NOMO-1 treated with dmso at 0.1 percent for 144 hours (cell line): ENCODE measurements around the gene HMGN2.

Experiments used
- DNase-seq: peaks from one replicate; lab custom pipeline; 2025; ENCODE audit not compliant: unreplicated experiment; lab: John Stamatoyannopoulos, UW

The HMGN2 gene

DNA sequence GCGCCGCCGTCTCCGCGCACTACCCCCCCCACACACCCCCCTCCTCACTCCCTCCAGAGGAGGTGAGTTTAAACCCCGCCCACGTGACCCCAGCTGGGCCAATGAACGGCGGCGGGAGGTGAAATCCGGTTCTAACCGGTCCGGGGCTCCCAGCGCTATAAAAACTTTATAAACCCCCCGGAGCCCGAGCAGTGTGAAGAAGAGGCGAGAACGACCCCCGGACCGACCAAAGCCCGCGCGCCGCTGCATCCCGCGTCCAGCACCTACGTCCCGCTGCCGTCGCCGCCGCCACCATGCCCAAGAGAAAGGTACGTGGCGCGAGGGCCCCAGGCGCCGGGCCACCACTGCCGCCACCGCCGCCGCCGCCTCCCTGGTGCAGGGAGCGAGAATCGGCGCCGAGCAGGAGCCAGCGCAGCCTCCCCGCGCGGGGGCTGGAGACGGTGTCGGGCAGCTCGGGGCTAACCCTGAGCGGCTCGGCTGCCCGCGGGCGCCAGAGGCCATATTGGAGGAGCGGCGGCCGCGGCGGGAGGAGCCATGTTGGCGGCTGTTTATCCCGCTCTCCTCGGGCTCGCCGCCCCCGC is at the start of gene HMGN2:
Gene HMGN2, plus strand, starts transcription at position 121 of the 581 bp plus-strand sequence. Its CDS starts 173 bp downstream, at position 294.
- peak; percentile 96 for DNase-seq

- no peak for DNase-seq
These were observed 42.5 kb upstream of the HMGN2 start for GRCh38 chr1:26429721-26430120.

DNA sequence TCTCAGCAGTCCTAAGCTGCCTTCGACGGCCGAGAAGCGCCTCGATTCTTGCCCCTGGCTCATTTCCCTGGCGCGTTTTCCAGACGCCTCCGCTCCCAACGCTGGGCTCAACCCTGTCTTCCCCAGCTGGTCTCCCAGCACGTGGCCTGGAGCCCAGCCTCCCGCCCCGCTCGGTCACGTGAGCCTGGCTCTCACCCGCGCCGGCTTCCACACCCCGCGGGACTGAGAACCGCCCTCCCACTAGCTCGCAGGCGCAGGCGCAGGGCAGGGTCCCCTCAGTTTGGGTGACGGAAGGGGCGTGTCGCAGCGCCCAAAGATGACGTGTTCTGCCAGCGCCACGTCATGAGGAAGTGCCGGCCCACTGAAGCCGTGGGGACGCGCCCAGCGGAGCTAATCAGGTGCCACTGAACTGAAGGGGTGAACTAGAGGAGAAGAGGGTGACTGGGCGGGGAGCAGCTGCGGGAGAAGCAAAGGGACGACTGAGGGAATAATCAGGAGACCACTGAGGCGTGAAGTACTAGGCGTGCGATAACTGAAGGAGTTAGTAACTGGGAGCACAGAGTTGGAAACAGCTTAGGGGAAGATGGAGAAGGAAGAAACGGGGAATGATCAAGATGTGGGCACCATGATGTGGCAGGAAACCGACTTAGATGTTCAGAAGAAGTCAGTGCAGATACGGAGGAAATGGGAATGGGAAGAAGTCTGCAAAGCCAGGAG is 40.1 kb upstream of the HMGN2 start, which contains the start of gene DHDDS:
Gene DHDDS, plus strand, starts transcription at position 343 of the 717 bp plus-strand sequence. CDS start 625 bp downstream, outside the sequence.
- DNase-seq: peak; percentile 96

GRCh38 chr1:26432793-26433192 is 39.4 kb upstream of the HMGN2 start:
- DNase-seq: no peak

- no peak for DNase-seq
These were observed 38.0 kb upstream of the HMGN2 start for GRCh38 chr1:26434161-26434752.

GRCh38 chr1:26438041-26438440 is 34.2 kb upstream of the HMGN2 start:
- no peak for DNase-seq

DNA sequence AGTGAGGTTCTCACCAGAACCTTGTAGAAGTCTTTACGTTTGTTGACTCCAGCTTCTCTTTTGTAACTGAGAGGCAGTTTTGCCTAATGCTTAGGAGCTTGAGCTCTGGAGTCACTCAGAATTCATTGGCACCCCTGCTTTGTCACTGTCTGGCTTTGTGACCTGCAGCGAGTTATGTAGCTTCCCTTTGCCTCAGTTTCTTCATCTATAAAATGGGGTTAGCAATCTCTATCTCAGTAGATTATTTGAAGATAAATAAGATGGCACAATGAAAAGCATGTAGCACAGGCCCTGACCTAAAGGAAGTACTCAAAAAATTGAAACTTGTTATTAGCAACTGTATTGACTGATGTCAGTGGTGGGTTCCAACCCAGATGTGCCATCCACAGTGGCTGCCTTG is 32.0 kb upstream of the HMGN2 start:
- DNase-seq: no peak

DNA sequence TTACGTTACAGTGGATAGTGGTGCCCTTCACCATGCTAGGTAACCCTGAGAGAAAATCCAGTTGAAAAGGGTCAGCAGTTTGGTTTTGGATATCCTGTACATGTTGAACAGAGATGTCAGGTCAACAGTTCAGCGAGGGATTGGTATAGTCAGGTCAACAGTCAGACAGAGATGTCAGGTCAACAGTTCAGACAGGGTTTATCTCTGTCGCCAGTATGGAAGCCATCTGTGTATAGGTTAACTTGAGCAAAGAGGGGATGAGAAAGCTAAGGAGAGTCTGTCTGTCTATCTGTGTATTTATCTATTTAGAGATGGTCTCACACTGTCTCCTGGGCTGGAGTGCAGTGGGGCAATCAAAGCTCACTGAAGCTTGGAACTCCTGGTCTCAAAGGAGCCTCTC is 22.4 kb upstream of the HMGN2 start:
- DNase-seq: no peak

DNA sequence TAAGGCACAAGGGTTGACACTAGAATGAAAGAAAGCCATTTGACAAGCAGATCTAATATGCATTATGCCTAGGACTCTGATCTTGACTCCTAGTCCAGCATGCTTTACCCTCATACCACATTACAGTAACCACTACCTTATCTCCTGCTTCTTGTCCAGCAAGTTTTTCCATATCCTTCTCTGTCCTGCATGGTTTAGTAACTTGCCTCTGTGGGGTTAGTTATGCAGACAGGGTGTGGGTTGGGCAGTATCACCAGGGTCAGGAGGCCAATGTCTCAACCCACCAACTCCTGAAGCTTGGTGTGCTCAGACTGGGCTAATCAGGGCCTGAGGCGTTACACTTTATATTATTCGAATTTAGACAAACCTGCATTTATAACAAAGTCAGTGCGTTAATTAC is 21.3 kb upstream of the HMGN2 start:
- no peak for DNase-seq

GRCh38 chr1:26452459-26453183 is 19.6 kb upstream of the HMGN2 start:
- DNase-seq: no peak

DNA sequence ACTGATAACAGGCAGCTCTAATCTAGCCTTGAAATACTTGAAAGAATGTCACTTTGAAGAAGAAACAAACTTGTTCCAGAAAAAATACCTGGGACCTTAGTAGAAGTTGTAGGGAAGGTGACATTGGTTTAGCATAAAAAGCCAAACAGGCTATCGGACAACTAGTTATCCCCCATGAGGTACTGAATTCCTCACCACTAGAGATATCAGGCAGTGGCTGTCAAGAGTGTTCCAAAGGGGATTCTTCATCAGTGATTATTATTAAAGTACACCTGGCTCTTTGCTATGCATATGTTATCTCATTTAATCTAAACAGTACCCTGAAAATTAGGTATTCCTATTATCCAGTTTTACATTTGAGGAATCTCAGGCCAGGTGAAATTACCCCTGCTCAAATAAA is 13.1 kb upstream of the HMGN2 start:
- DNase-seq: no peak

DNA sequence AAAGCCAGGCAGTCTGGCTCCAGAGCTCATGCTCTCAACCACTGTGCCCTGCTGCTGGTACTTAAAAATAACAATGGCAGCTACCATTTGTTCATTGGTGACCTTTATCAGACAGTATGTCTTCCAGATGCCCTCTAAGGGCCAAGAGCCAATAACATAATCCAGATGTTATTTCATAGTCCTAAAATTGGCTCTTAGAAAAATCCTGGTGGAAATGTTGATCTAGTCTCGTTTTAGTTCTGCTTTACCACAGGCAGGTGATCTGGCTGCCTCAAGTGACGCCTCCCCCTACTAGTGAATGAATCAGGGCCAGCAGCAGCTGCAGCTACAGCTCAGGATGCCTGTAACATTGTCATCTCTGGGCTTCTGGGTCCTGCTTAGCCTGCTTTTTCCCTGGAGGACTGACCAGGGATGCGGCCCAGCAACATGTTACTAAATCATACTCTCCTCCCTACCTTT is 12.6 kb upstream of the HMGN2 start:
- DNase-seq: no peak

DNA sequence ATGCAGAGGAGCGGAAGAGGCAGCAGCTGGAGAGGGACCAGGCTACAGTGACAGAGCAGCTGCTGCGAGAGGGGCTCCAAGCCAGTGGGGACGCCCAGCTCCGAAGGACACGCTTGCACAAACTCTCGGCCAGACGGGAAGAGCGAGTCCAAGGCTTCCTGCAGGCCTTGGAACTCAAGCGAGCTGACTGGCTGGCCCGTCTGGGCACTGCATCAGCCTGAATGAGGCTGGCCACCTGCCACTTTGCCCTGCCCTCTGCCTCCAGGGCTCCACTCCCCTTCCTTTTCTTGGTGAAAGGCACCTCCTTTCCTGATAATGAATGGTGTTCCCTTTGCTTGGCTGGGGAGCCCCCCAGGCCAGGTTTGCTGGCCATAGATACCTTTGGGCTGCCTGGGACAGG is 3.3 kb upstream of the HMGN2 start:
- DNase-seq: no peak

GRCh38 chr1:26469558-26469957 is 2.7 kb upstream of the HMGN2 start:
- no peak for DNase-seq

GRCh38 chr1:26470878-26471497 is 1.3 kb upstream of the HMGN2 start:
- DNase-seq: peak; percentile 30

DNA sequence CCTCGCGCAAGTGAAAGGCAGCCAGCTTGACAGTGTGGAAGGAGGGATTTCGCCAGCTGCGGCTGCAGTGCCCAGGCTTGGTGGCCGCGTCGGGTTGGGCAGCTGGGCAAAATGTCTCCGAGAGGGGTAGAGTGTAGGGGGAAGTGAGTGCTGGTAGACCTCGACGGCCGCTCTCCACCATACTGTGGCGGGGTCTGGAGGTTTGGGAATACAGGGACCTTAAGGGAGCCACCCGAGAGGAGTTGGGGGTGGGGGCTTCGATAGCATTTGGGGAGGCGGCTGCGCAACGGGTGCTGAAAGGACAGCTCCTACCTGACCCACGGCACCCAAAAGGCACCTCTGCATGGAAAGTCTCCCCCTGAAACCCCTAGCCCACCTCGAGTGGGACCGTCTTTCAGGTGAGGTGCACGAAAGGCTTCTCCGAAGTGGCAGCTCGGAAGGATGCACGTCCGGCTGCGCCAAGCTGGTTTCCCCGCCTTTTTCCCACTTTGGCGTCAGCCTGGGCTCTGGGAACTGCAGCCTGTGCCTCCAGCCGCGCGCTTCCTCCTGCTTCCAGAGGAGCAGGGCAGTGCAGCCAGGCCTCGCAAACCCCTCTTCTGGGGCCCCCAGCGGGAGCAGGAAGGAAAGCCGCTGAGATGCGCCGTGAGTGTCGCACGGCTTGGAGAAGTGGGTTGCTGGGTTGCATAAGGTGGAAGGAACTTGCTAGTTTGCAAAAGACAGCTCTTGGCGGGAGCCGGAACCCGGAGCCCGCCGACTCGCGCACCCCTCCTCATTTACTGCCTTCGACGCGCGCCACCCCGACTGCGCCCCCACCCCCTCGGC is 531 bp upstream of the HMGN2 start:
- peak; percentile 96 for DNase-seq

GRCh38 chr1:26472901-26473845 is 933 bp downstream of the HMGN2 start:
- peak; percentile 81 for DNase-seq

- DNase-seq: no peak
These were observed 2.6 kb downstream of the HMGN2 start for GRCh38 chr1:26474818-26475217.

- DNase-seq: no peak
These were observed 3.7 kb downstream of the HMGN2 start for GRCh38 chr1:26475989-26476388.
